Suppressor macrophage (primary cell): Measurements from ENCODE around the gene GATB.

Experiments used
- DNase-seq, 4 experiments: peaks; one replicate each; pipeline ENCODE4 v3.0.0-alpha.2; 2020 to 2022

The GATB gene

GRCh38 chr4:151694961-151695720 lies 65.7 kb downstream of the GATB start:
- no peak for DNase-seq

- no peak for DNase-seq
Observed at GRCh38 chr4:151692821-151693673, 67.8 kb downstream of the GATB start.

GRCh38 chr4:151692443-151692782 lies 68.4 kb downstream of the GATB start:
- no peak for DNase-seq

GRCh38 chr4:151691639-151692442 lies 69.0 kb downstream of the GATB start:
- DNase-seq, result no peak

- no peak for DNase-seq
Observed at GRCh38 chr4:151690876-151691275, 69.9 kb downstream of the GATB start.

- no peak for DNase-seq
Observed at GRCh38 chr4:151690164-151690870, 70.5 kb downstream of the GATB start.

- no peak for DNase-seq
Observed at GRCh38 chr4:151689211-151689991, 71.4 kb downstream of the GATB start.

GRCh38 chr4:151688785-151689043 lies 72.1 kb downstream of the GATB start:
- DNase-seq, result no peak

- DNase-seq, result no peak
Observed at GRCh38 chr4:151688003-151688784, 72.6 kb downstream of the GATB start.

GRCh38 chr4:151687021-151687640 lies 73.7 kb downstream of the GATB start:
- DNase-seq, result no peak

GRCh38 chr4:151685303-151685702 lies 75.5 kb downstream of the GATB start:
- DNase-seq, result no peak

- no peak for DNase-seq
Observed at GRCh38 chr4:151681085-151681484, 79.7 kb downstream of the GATB start.

GRCh38 chr4:151679231-151679630 lies 81.6 kb downstream of the GATB start:
- DNase-seq, result no peak

GRCh38 chr4:151678048-151678872 lies 82.5 kb downstream of the GATB start:
- DNase-seq, result no peak

- no peak for DNase-seq
Observed at GRCh38 chr4:151677193-151677592, 83.6 kb downstream of the GATB start.

GRCh38 chr4:151676301-151676700 lies 84.5 kb downstream of the GATB start:
- no peak for DNase-seq

GRCh38 chr4:151675411-151675971 lies 85.3 kb downstream of the GATB start:
- no peak for DNase-seq

GRCh38 chr4:151674804-151675391 lies 85.9 kb downstream of the GATB start:
- no peak for DNase-seq

GRCh38 chr4:151673908-151674520 lies 86.8 kb downstream of the GATB start:
- DNase-seq, result no peak
